ENCODE results near the gene CDH20.

- no peak for TF ChIP-seq POLR2A (IDR thresholded peaks at IDR 0.05)
- no peak for TF ChIP-seq CTCF (IDR thresholded peaks at IDR 0.05)
These were observed 138.3 kb downstream of the CDH20 start for GRCh38 chr18:61471541-61471940.

Measured in transverse colon (tissue), 3 donors.